Umbilical cord (tissue), 2 donors: Measurements from ENCODE around the gene F13B. TPM values are rescaled to one million over a fixed set of nuclear protein-coding genes. Genes with fewer than 3 reads are reported as not detected.

ENCODE experiments used
- DNase-seq: peaks from one replicate; pipeline ENCODE4 v3.0.0-alpha.2; 2015; ENCODE audit warnings: low spot score
- total RNA-seq: library from RNA; depleted of rRNA; stranded (reverse); fragments of >200 nt; gene quantifications from one replicate; pipeline ENCODE4 v1.2.3, GENCODE V29; 2014; ENCODE audit warnings: low replicate concordance; ENCODE audit not compliant: insufficient read depth

The F13B gene, protein sequence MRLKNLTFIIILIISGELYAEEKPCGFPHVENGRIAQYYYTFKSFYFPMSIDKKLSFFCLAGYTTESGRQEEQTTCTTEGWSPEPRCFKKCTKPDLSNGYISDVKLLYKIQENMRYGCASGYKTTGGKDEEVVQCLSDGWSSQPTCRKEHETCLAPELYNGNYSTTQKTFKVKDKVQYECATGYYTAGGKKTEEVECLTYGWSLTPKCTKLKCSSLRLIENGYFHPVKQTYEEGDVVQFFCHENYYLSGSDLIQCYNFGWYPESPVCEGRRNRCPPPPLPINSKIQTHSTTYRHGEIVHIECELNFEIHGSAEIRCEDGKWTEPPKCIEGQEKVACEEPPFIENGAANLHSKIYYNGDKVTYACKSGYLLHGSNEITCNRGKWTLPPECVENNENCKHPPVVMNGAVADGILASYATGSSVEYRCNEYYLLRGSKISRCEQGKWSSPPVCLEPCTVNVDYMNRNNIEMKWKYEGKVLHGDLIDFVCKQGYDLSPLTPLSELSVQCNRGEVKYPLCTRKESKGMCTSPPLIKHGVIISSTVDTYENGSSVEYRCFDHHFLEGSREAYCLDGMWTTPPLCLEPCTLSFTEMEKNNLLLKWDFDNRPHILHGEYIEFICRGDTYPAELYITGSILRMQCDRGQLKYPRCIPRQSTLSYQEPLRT
- total RNA-seq: not detected

DNA sequence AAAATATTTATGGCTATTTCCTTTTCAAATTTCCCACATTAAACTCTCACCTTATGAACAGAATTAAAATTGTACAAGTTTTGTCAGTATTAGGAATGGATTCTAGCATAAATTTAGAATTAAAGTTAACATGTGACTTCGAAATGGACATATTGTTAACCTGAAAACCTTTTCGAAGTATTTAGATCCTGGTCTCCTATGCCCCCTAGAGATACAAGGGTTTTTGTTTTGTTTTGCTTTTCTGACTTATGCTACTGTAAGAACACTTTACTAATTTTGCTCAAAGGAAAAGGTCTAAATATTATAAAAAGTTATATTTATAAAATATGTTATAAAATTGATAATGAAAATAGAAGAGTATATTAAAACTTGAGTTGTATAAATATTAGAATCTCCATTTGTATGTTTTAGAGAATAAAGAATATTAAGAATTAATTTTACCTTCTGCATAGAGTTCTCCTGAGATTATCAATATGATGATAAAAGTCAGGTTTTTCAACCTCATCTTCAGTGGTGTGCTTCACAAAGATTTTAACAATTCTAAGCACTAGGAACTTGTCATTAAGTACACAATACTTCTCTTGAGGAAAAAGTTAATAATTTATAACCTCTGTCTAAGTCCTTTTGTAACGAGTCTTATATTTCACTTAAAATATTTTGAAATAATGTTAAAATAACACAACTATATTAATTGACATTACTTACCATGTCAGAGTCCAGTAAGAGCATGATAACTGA, at the start of gene F13B:
Gene F13B (minus strand): TSS at position 542 of the 738 bp plus-strand sequence. CDS start 37 bp downstream, at position 505.
- DNase-seq: no peak

DNA sequence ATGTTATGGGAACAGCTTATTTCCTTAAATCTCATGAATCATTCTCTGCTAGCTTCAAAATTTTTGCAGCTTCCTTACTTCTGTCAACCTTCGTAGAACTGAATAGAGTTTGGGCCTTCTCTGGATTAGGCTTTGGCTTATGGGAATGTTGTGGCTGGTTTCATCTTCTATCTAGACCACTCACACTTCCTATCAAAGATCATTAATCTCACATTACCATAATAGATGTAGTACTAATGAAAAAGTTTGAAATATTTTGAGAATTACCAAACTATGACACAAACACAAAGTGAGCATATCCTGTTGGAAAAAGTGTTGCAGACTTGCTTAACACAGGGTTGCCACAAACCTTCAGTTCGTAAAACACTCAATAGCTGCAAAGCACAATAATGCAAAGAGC, 49.1 kb upstream of the F13B start:
- DNase-seq: no peak

DNA sequence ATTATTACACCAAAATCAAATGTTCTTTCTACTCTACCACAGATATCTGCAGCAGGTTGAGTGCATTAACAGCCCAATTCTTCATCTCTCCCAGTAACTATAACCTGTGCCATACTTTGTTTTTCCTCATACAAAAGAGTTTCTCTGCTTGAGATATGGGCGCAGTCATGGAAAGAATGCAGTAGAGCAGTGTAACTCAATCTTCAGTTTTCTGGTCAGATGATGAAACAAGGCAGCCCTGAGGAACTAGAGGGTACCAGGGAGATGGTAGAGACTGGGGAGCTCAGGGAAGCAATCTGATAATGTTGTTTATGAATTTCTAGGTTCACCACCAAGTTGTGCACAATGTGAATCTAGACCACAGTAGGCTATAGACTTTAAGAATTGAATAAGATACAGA, 39.8 kb upstream of the F13B start:
- no peak for DNase-seq

DNA sequence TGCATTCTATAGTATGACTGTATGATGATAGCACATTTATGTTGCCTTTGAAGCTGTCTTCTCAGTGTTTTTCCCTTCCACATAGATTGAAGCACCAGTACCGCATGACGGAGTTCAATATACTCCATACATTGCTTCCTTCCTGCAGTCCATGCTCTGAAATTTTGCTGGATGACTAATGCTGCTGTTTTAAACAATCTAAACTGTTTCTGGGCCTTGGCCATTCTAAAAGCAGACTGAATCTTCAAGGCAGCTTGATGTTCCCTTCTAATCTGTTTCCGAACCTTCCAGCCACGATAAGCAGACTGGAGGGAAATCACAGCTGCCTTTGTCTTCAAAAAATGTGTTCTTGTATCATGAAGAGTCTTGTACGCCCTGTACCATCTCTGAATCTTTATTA, 36.2 kb upstream of the F13B start:
- DNase-seq: peak; percentile 84

DNA sequence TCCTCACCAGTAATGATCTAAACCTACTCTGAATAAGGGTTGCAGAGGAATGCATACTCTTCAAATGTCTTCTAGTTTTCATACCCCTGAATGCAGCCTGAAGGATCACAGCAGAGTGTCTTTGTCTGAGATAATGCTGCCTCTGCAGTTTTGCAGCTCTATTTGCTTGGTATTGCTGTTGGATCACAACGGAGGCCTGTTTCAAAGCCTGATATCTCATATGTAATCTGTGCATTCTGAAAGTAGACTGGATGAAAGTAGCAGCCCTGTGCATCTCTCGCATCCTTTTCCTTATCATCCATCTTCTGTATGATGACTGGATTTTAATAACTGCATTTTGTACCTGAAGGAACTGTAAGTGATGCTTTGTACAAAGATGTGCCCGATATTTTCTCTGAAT, 34.9 kb upstream of the F13B start:
- peak; percentile 54 for DNase-seq

DNA sequence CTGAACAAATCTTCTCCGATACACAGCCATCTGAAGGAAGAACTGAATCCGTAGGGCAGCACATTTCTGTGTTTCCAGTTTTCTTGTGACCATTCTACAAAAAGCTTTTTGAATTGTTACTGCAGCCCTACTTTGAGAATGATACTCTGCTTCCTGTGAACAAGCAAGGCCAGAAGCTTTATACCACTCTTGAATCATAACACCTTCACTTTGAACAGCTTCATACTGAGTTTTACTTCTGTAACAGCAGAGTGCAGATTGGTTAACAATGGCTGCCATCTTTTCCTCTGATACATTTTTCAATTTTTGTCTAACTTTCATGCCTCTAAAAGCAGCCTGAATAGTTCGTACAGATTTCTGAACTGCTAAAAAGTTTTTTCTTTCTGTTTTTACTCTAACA, 33.6 kb upstream of the F13B start:
- DNase-seq: no peak

DNA sequence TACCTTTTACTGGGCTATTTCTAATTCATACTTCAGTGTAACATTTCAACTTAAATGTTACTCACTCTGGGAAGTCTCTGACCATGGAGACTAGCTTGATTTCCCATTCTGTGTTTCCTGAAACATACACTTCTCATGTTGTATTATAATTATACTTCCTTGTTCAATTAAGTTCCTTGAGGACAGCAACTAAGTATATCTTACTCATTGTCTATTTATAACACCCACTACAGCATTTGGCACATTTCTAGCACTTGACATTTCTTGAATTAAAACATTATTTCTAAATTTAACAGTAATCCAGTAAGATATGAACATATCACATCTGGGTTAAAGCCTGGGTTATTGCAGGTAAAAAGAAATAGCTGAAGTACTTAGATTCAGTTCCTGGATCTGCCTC, 32.4 kb upstream of the F13B start:
- no peak for DNase-seq

DNA sequence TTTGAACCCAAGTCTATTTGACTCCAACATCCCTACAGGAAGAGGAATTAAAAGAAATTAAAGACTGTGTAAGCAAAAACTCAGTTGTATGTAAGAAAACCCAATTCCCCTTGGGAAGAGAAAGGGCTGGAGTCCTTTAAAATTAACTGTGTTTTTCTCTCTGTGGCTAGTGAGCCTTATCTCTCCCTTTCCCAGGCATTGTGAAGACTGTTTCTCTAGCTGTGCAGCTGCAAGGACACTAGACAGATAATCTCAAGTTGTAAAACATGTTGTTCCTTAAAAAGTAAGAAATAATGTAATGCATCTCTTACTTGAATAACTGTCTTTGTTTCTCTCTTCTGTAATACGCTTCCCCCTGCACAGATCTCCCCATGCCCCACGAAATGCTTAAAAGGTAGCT, 29.9 kb upstream of the F13B start:
- peak; percentile 6 for DNase-seq

DNA sequence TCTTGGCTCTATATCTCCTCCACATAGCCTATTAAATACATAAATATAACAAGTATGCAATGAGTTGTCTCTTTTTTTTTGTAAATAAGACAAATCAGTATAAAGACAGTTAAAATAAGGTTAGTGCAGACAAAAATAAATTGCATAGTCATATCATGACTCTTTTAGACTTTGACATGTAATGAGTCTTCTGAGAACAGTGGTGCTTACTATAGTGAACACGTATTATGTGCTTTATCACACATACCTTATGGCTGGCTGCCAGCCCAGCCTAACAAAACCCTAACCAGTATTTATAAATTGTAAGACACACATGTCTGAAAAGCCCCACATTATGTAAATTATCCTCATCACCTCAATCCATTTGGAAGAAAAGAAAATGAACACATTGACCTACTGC, 29.1 kb upstream of the F13B start:
- no peak for DNase-seq

DNA sequence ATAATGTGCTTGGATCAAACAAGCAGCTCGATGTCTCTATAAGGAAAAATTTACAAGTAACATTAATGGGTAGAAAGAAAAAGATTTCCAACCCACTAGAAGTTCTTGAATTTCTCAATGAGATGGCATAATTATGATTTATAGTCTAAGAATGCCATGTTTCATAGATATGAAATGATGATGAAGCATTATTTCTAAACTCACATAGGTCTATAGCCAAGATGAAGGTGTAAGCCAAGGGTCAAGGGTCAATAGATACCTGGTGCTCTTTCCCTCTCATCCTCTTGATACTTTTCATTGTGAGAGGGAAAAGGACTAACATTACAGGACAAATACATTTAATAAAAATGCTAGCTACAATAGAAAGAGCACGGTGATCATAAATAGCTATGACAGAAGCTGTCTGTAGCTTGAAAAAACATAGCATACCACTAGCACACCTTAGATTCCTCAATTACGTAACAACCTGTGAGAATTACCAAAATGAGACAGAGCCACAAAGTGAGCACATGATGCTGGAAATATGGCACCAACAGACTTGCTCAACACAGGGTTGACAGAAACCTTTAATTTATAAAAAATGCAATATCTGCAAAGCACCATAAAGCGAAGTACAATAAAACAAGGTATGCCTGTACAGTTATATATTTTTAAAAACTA, 26.3 kb upstream of the F13B start:
- no peak for DNase-seq

DNA sequence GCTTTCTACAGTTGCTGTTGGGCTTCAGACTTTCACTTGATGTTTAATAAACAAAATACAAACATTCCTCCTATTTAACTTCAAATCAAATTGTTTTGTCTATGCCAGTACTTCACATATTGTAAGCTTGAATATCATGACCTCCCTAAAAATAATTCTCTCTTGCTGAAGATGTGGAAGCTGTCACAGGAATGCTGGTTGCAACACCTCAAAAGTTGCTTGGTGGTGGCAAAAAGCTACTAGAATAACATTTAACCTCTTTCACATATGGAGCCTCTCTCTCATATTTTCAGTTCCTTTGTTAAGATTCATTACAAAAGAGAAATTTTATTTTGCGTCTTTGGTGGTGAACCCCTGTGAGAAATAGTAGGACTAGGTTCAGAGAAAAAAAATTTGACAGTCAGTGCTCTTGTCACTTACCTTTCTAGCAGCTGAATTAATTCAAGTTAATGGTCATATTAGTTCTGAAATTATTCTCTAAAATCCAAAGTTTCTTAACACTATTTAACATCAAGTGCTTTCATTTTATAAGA, 25.5 kb upstream of the F13B start:
- DNase-seq: no peak

DNA sequence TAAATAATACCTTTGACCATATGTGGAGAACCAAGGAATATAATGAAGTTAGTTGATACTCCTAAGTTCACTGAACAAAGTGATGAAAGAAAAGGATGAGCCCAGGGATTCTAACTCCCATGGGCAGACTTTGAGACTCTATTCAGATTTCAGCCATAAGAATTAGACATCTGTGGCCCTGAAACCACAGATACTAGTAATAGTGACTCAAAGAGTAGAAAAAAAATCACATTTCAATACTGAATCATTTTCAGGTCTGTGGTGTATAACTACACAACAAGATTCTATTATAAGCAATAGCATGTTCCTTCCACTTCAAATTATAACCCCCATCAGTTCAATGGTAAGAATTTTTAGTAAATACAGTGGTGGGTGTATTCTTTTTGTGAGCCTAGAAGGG, 16.4 kb upstream of the F13B start:
- DNase-seq: no peak

DNA sequence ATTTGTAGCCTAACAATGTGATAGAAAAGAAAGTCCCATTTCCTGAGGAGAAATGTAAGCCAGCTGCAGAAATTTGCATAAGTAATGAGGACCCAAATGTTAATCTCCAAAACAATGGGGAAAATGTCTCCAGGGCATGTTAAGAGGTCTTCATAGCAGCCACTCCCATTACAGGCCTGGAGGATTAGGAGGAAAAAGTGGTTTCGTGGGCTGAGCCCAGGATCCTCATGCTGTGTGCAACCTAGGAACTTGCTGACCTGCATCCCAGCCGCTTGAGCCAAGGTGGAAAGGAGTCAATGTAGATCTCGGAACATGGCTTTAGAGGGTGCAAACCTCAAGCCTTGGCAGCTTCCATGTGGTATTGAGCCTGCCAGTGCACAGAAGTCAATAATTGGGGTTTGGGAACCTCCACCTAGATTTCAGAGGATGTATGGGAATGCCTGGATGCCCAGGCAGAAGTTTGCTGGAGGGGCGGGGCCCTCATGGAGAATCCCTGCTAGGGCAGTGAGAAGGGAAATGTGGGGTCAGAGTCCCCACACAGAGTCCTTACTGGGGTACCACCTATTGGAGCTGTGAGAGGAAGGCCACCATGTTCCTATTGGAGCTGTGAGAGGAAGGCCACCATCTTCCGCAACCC, 14.2 kb upstream of the F13B start:
- DNase-seq: no peak

DNA sequence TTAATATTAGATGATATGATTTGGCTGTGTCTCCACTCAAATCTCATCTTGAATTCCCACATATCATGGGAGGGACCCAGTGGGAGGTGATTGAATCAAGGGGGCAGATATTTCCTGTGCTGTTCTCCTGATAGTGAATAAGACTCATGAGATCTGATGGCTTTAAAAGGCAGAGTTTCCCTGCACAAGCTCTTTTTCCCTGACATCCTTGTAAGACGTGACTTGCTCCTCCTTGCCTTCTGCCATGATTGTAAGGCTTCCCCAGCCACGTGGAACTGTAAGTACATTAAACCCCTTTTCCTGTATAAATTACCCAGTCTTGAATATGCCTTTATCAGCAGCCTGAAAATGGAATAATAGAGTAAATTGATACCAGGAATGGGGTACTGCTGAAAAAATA, 13.3 kb upstream of the F13B start:
- no peak for DNase-seq

DNA sequence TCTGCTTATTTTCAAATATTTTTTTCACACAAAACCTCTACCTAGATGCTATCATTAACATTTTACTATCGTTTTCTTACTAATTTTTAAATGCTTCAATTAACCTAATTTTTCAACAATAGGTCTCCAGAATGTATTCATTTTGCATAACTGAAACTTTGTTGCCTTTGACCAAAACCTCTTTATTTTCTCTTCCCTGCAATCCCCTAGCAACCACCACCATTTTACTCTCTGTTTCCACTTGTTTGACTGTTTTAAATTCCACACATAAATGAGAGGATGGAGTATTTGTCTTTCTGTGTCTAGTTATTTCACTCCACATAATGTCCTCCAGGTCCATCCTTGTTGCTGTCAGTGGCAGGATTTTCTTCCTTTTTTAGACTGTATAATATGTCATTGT, 9.5 kb upstream of the F13B start:
- DNase-seq: no peak

DNA sequence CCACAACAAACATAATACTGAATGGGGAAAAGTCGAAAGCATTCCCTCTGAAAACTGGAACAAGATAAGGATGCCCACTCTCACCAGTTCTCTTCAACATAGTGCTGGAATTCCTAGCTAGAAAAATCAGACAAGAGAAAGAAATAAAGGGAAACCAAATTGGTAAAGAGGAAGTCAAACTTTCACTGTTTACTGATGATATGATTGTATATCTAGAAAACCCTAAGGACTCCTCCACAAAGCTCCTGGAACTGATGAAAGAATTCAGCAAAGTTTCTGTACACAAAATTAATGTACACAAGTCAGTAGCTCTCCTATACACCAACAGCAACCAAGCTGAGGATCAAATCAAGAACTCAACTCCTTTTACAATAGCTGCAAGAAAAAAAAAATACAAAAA, 6.9 kb upstream of the F13B start:
- DNase-seq: no peak

DNA sequence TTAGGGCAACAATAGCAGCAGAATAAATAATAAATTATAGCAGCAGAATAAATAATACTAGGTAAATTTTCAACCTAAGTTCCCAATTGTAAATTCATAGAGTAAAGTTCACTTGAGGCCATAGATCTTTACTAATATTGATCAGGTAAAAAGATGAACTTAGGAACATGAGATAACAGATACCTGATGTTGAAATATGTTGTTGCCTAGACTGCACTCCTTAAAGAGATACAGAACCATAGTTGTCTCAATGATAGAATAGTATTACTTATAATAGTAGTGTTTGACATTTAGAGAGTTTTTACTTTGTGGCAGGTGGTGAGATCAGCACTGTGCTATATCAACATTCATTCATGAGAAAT, 378 bp upstream of the F13B start:
- no peak for DNase-seq

DNA sequence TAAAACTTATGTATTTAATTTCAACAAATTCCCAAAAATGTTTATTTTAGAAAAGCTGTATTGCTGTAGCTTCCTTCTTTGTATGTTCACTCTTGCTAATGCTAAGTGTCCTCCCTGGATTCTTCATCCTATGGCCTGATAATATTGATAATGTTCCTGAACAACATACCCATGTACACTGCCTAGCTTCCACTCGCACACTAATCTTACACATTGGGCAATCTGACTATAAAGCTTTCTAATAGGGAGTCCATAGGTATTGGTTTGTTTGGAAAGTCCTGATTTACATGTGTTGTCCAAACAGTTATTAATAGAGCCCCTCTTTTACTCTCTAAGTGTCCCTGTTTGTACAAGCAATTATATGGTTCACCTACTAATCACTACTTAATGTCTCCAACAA, 783 bp downstream of the F13B start:
- DNase-seq: no peak

DNA sequence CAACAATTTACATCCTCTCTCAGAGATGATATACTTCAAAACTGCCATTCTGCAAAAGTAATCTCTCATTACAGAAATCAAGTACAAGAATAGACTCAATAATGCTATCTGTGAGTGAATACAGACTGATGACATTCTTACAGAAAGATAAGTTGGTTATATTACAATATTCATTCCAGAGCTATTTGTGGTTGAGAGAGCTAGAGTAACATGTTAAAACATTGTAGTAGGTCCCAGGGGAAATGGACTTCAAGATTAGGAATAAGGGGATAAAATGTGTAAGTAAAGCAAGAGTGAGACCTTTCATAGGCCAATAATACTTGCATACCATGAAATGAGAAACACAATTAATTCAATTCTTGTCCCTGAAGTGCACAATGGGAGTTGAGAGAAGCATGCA, 1.5 kb downstream of the F13B start:
- no peak for DNase-seq

DNA sequence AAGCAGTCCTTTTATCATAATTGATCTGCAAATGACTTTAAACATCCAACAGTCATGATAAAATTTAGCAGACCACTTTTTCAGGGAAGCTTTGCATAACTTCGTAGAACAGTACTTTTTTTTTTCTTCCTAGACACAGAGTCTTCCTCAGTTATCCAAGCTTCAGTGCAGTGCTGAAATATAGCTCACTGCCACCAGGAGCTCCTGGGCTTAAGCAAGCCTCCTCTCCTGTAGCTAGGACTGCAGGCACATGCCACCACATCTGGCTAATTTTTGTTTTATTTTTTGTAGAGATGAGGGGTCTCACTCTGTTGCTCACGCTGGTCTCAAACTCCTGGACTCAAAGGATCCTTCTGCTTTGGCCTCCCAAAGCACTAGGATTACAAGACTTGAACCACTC, 3.8 kb downstream of the F13B start:
- DNase-seq: no peak

DNA sequence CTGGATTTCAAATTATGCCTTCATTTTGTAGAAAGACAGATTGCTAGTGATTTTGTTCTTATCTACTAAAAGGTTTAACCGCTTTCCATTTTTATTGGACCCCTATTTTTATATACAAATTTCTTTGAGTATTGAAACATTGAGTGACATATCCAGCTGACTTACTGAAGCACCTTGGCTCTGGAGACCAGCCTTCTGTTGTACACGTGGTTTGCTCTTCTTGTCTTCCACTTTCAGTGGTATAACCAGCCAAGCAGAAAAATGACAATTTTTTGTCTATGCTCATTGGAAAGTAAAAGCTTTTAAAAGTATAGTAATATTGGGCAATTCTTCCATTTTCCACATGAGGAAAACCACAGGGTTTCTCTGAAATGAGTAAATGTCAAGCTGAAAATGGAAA, 4.4 kb downstream of the F13B start:
- no peak for DNase-seq
